Hepatic stellate cell (primary cell): ENCODE data around the gene TK2.
"Not testable (repeated sequence)": the region's sequence is repeated elsewhere in the genome, so short reads cannot be mapped to it uniquely, and the experiment has no call there.

Source experiments
- DNase-seq: peaks from one replicate; pipeline ENCODE4 v3.0.0; 2011; ENCODE audit warnings: low spot score

The TK2 gene

DNA sequence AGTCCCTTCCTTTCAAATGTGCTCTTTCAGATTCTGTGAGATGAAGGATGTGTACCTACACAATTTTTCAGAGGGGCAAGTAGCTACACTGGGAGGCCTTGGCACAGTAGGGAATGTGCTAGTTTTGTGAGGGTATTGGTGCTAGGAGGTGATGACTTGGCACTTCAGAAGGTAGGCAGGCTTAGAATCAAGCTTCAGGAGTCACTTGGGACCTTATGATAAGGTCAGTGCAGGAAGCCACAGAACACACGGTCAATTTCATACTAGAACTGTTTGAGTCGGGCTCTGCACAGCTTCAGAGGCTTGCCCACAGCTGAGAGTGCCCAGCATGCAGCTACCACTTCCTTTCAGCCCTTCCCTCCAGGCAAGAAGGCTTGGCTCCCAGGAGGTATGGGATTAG lies 22.4 kb upstream of the TK2 start:
- no peak for DNase-seq

DNA sequence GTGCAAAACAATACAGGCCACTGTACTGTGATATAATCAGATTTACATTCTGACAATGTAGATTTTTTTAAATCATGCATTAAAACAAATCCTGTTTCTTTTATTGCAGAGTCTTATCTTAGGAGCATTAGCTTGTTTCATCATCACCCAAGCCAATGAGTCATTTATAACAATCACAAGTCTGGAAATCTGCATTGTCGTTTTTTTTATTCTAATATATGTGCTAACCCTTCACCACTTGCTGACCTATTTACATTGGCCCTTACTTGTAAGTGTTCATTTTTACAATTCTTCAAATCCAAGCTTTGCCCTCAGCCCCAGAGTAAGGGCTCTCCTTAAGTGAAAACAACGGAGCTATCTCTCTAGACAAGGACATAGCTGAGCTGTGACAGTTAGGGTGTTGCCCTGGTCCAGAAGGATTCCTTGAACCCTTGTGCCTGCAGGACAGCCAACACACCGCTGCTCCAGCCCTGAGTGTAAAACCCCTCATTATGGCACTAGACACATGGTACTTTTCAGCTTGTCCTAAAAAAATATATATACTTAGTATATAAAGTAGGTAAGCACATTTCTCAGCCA lies 20.0 kb upstream of the TK2 start:
- DNase-seq, result peak; percentile 63

DNA sequence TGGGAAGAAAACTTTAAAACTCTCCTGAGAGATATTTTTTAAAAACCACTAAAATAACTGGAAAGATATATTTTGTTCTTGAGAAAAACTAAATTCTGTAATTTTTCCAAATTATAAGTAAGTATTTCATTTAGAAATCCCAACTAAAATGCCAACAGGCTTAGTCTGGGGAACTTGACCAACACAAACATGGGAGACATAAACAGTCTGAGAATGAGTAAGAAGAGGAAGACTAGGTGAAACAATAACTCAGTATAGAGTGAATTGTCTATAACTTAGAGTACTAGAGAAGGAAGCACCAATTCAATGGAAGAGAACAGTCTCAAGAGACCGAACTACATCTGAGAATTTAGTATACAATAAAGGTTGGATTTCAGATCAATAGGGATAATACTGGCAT lies 19.2 kb upstream of the TK2 start:
- DNase-seq, result no peak

DNA sequence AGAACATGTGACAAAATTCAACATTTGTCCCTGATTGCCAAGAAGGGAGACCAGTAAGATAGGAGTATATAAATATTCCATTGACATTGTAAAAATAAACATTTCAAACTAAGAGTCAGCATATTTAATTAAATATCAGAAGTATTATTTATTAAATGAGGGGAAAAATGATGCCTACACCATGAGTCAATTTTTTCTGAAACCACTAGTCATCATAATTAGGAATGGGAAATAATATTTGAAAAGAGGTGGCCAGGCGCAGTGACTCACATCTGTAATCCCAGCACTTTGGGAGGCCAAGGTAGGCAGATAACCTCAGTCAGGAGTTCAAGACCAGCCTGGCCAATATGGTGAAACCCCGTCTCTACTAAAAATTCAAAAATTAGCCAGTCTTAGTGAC lies 18.4 kb upstream of the TK2 start:
- no peak for DNase-seq

DNA sequence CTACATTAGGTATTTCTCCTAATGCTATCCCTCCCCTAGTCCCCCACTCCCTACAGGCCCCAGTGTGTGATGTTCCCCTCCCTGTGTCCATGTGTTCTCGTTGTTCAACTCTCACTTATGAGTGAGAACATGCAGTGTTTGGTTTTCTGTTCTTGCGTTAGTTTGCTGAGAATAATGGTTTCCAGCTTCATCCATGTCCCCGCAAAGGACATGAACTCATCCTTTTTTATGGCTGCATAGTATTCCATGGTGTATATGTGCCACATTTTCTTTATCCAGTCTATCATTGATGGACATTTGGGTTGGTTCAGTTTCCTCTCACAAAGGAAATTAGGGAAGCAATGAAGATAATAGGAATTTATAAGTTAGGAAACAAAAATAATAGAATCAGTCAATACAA lies 17.3 kb upstream of the TK2 start:
- not testable (repeated sequence) for DNase-seq

DNA sequence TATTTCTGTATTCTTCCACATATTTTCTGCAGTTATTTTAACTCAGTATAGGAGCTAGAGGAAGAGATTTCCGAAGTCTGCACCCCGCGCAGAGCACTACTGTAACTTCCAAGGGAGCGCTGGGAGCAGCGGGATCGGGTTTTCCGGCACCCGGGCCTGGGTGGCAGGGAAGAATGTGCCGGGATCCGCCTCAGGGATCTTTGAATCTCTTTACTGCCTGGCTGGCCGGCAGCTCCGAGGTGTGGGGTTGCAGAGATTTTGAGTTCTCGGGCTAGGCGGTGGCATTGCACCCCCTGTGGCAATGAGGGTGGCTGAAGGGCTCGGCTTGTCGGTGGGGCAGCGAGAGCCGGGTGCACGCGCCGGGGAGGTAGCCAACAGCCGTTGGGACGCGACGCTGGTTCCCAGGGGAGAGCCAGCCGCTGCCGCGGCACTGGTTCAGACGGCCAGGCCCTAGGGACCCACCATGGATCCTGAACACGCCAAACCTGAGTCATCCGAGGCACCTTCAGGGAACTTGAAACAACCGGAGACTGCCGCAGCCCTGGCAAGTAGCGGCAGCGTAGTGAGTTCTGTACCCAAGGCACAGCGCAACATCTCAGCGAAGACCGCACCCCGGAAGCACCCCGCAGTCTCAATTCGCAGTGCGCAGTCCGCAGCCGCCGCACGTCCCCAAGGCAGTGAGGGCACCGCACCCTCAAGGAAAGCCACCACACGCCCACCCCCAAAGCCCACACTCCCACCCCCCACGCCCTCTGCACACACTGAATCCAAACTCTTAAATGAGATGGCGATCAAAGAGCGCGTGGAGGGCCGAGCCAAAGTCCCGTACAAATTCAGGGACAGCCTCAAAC lies 16.4 kb upstream of the TK2 start, which contains the start of gene CMTM1:
Gene CMTM1, plus strand, starts transcription at position 389 of the 851 bp plus-strand sequence. Its CDS starts 75 bp downstream, at position 464.
- DNase-seq, result no peak

DNA sequence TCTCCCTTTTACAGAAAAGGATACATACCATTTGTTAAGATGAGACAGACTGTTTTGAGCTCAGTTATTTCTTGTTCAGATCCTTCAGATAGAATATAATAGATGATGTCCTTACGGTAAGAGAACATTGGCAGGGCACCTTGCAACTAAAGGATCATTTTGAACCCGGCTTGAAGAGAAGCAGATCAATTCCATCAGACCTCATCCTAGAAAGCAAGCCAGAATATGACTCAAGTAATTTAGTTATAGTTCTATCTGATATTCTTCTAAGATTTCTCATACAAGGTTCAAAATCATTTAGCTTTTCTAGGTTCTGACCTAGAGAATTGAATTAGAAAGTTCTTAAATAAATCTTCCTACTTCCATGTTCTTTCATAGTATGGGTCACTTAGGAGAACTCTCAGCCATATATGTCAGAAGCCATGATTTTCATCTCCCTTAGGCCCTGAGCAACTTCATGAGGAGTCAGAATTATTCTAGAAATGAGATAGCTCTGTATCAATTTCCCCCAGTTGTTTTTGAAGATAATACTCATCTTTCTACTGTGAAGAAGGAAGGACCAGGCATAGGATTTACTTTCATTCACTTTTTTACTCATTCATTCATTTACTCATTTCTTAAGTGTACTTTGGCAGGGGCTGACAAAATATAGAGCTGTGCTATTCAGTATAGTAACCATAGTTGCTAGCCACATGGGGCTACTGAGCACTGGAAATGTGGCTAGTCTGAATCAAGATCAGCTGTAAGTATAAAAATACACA lies 13.8 kb upstream of the TK2 start:
- DNase-seq, result no peak

DNA sequence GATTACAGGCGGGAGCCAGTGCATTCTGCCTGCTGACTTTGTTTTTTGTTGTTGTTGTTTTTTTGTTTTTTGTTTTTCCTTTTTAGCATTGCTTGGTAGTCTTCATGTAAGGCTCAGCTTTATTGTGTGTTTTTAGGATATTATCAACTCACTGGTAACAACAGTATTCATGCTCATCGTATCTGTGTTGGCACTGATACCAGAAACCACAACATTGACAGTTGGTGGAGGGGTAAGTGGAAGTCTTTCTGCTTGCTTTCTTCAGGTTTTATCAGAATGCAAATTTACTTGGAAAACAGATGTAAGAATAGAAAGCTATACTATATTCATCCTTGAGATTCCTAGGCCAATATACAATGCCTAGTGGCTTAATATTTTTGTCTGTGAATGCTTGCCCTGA lies 13.1 kb upstream of the TK2 start:
- DNase-seq, result no peak

DNA sequence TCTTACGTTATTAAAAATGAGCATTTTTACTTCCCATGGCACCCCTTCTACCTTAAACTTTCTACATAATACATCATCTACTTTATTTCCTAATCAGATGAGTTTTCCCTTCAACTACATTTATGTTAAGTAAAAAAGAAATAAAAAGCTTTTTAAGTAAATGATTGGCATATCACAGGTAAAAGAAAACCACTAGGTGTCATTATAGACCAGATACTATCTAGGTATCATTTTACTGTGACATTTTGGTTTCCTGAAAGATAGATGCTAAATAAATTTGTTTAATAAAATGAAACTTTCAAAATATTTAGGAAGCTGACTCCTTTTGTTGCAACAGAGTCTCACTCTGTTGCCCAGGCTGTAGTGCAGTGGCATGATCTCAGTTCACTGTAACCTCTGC lies 12.5 kb upstream of the TK2 start:
- no peak for DNase-seq

DNA sequence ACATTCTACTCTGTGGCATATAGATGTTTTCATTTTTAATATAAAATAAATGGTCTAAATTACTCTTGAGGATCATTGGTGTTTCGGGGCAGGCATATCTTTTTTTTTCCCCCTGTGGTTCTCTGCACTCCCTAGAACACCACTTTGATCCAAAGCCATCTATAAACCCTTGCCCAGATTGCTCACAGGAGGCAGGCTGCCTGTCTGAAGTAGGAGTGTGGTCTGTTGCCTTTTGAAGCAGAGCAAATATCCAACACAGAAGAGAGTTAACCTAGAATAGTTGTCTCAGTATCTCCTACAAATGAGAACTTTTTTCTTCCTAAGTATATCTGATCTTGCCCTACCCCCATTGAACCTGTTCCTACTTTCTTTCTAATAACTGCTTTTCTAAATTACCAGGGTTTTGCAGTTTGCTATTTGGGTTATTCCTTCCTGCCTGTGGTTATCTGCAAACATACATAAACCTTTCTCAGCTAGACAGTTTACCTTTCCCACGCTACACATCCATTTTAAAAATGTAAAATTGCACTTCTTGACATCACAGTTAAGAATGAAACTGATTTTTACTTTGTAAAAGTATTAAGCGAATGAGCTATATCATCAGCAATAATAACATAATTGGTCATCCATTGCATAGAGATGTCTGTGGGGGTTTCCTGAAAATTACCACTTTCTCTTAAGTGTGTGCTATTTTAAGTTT lies 11.6 kb upstream of the TK2 start:
- no peak for DNase-seq

DNA sequence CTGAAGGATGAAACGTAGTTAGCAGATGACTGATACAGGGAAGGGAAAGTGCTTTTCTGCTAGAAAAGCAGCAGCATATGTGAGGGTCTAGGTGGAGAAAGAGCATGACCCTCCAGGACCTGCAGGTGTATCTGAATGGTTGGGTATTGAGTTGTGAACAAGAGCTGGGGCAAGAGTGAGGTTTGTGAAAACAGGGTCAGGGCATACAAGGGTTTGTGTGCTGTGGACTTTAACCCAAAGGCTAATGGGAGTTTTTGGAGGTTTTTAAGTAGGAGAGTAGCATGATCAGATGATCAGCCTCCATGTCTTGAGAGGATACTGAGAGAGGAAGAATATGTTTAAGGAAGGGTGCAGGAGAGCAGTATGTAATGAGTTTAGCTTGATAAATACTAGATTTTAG lies 10.2 kb upstream of the TK2 start:
- no peak for DNase-seq

DNA sequence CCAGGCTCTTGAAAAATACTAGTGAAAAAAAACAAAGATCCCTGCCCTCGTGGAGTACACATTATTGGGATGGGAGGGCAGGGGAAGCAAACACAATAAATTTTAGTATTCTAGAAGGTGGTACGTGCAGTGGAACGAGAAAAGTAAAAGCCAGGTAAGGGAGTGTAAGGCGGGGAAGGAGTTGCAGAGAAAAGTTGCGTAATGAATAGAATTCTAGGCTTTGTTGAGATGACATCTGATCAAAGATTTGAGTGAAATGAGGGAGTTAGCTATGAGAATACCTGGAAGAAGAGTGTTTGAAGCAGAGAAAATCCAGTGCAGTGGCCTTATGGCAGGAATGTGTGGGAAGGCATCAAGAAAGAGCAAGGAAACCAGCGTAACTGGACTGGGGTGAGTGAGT lies 4.6 kb upstream of the TK2 start:
- no peak for DNase-seq

DNA sequence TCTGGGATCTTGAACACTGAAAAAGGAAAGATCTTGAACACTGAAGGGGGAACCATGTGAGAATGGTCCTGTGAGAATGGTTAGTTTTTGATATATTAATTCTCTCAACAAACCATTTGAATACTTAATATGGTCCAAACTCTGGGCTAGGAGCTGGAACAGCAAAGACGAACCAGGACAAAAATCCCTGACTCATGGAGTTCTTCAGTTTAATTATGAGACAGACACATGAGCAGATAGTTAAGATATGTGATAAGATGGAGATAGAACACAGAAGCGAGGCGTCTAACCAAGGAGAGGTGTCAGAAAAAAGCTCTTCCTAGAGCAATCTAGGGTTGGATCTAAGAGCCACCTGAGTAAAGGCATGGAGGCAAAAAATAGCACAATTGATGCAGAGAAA lies 4.1 kb upstream of the TK2 start:
- no peak for DNase-seq

DNA sequence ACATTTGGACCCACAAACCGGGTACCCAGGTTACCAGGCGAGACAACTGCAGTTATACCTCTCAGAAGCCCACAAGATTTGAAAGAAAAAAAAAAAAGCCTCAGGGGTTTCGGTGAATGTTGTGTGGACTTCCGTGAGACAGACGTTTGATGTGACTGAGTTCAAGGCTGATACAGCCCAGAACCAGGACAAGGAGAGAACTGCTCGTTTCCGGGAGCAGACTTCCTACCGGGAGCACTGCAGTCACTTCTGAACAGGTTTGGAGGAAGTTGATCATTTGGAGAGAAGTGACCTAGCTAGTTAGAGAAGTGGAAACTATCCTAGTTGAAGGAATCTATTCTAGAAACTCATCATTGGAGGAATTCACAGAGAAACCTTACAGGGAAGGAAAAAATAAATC lies 3.3 kb upstream of the TK2 start:
- DNase-seq, result no peak

DNA sequence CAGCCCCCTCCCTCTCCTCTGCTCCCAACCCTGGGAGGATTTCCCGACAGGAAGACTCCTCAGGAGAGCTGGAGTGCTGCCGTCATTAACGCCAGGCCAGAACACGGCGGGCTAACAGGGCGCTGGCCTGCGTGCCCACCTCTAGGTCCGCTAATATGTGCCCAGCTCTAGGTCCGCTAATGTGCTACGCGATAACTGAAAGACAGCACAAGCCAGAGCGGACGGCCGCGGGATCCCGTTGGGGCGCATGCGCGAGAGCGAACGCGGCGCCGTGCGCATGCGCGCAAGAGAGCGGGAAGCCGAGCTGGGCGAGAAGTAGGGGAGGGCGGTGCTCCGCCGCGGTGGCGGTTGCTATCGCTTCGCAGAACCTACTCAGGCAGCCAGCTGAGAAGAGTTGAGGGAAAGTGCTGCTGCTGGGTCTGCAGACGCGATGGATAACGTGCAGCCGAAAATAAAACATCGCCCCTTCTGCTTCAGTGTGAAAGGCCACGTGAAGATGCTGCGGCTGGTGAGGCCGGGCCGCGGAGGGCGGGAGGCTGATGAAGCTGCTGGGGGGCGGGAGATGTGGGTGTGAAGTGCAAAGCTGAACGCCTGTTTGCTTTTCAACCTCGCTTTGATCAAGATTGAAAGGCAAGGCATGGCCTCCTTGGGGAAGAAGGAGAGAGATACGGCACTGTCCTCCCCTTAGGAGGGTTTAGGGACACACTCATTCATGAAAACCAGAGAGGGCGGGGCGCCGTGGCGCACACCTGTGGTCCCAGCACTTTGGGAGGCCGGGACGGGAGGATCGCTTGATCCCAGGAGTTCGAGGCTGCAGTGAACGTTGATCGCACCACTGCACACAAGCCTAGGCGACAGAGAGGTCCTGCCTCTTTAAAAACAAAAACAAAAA lies 2.6 kb upstream of the TK2 start, which contains the start of gene CKLF:
Gene CKLF, plus strand, starts transcription at position 291 of the 892 bp plus-strand sequence. Its CDS starts 140 bp downstream, at position 431.
- DNase-seq, result peak; percentile 98

DNA sequence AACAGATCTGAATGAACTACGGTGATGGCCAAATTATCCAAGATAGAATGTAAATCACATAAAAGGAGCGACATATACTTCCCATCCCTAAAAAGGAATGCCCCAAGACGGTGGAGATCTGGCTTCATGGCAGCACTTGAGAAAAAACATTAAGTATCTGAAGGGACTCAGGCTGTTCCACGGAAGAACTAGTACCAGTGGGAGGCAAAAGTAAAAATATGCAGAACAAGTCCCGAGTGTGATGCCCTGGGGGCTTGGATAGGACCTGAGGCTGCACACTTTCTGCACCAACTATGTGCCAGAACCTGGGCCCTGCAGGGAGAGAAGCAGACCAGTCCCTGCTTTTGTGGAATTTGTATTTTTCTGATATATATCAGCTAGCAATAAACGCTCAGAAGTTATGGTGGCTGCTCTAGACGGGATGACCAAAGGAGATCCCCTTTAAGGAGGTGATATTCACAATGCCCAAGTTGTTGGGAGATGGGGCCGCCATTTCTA lies 1.9 kb upstream of the TK2 start:
- DNase-seq, result no peak

DNA sequence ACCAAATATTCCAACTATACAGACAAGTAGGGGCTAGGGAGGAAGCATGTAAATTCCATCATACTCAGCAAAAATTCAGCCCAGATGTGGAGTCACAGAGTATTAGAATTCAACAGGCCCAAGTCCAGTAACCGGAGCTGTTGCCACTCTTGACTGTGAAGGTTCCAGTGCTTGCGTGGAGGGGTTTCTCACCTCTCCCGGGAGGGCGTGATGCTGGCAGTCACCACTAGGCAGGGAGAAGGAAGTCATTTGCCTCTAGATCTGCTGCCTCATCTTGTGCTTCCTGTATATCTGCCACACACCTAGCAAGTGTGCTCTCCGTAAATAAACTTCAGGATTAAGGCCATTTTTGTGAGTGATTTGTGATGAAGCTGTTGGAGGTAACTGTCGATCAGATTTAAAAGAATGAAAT lies 1.4 kb upstream of the TK2 start:
- no peak for DNase-seq

DNA sequence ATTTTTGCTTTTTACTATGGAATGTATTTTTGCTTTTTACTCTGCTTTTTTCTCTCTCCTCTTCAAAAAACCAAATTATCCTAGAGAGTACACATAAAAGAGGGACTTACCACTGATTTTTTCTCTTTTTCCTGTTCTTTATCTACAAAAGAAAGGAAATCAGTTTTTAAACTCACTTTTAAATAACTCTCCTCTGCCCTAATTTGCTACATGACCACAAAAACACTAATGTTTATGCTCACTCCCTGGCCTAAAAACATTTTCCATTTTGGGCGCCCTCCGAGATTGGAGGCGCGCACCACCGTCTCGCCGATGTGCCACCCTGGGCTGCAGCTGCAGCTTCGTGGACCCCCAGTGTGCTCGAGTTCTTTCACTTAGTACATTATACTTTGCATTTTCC lies 1.1 kb downstream of the TK2 start:
- DNase-seq, result no peak

DNA sequence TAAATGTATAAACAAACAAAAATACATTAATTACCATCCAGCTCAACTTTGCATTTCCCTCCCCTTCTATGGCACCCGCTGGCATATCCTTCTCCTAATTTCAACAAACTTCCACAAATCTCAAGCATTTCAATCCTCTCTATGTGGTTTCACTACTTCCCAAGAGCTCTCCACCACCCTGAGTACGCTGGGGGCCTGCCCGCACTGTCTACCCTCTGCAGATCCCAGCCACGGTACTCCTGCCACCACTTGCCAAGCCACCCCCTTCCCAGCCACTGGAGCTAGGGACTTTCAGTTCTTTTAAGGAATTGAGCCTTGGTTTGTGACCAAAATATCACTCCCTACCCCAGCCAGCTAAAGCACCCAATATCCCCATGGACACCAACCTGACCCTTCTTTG lies 1.9 kb downstream of the TK2 start:
- no peak for DNase-seq

DNA sequence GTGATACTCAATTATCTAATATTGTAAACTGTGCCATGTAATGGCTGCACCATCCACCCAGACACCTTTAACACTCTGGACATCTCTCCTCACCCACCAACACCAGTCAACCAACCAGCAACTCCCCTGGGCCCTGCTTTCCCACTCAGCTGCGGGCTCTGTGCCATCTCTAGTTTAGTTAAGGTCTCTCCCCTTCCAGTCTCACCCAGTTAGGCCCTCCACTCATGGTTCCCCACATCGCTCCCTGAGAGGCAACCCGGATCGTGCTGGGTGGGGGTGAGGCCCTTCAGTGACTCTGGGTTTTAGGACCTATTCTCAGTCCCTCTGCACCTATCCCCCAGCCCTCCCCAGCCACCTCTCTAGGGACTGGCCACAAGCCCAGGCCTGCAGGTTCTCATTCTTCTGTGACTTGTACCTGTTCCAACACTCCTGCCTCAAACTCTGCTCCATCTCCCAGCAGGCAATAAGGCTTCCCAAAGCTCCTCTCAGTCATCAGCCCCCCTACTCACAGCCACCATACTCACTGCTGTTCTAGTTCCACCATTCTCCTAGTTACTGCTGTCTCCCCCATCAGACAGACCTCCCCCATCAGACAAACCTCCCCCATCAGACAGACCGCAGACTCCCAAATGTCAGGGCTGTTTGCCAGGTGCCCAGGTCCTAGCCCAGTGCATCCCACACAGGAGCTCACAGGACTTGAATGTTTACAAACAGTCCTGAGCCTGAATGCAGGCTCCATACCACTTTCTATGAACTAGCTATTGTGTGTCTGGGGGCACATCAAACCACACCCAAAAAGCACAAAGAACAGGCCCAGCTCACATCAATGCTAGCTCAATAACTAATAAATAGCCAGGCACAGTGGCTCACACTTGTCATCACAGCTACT lies 2.6 kb downstream of the TK2 start:
- DNase-seq, result no peak
